RPMI7951 (cell line): ENCODE data around the gene GSDME. TPM values are rescaled to one million over a fixed set of nuclear protein-coding genes. Genes with fewer than 3 reads are reported as not detected.
A peak's percentile ranks its signal among the peaks of the same experiment; 100 is the strongest.

Source experiments
- DNase-seq: peaks from one replicate; pipeline ENCODE4 v3.0.0-alpha.2; 2012; ENCODE audit warnings: low read depth
- total RNA-seq: library from RNA; depleted of rRNA; stranded (reverse); fragments of >200 nt; shearing (Covaris generic); gene quantifications from 2 replicates; pipeline ENCODE4 v1.2.3, GENCODE V29; 2014

GSDME gene
- total RNA-seq, 1 experiment from 2014 or later = 20.2 TPM

DNA sequence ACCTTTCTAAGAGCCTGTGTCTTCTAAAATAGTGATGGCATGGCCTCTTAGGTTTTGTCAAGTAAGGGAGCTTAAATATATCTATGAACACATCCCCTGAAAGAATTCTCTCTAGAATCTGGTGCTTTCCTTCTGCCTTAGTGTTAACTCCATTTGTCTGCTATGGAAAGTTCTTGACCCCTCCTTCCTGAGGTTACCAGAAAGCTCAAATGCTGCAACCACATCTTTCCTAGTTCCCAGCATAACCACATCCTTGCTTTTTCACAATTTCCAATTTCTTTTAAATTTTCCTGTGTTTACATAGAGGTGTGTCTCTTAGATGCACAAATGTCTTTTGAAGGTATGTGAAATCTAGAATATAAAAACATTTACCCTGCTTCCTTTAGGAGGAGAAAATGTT lies 16.4 kb upstream of the GSDME start:
- DNase-seq = no peak

- DNase-seq = no peak
Observed at GRCh38 chr7:24769851-24770250, 12.6 kb upstream of the GSDME start.

DNA sequence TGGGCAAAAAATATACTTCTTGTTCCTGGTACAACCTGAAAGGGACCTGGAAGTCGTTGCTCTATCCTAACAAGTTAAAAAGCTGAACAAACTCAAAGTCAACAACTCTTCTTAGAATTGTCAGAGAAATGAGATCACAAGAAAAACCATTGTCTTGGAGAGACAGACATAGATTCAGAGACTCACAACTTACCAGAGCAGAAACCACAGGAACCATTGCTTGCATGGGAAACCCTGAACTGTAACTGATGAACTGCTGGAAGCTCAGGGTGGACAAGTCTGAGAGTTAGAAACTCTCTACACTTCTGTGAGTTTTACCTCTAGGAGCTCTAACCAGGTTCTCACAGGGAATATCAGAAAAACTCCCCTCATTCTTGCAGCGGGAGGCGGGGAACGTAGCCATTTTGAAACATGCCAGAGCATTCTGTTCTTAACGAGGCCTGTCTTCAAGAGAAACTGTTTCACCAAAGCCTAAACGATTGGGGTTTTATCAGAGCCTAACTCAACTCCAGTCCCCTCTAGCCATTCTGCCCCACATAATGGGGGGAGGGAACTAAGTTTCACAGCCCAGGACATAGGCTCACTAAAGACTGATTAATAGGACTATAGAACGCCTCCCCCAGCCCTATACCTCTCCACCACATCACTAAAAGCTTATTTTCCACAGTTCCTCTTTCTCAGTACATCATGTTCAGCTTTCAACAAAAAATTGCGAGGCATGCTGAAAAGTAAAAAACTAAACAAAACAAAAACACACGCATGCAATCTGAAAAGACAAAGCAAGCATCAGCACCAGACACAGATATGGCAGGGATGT lies 12.0 kb upstream of the GSDME start:
- no peak for DNase-seq

GRCh38 chr7:24767878-24768569 lies 10.8 kb upstream of the GSDME start:
- DNase-seq = no peak

- DNase-seq = peak; percentile 57
Observed at GRCh38 chr7:24764972-24765744, 7.9 kb upstream of the GSDME start.

DNA sequence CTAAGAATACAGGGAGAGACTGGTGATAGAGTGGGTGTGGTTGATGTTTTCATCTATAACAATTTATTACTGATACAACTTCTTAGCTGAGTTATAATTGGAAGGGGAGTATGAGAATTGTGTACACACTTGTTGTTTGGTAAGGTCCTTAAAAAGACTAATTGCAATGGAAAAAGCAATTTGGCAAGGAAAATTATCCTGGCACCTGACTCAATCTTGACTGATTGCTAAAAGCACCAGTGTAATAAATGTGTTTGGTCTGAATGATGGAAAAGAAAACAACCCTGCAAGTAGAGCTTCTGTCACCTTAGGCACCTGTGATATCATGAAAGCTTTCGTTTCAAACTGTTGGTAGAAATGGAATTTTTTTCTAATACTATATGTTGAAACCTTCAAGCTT lies 6.7 kb upstream of the GSDME start:
- no peak for DNase-seq

DNA sequence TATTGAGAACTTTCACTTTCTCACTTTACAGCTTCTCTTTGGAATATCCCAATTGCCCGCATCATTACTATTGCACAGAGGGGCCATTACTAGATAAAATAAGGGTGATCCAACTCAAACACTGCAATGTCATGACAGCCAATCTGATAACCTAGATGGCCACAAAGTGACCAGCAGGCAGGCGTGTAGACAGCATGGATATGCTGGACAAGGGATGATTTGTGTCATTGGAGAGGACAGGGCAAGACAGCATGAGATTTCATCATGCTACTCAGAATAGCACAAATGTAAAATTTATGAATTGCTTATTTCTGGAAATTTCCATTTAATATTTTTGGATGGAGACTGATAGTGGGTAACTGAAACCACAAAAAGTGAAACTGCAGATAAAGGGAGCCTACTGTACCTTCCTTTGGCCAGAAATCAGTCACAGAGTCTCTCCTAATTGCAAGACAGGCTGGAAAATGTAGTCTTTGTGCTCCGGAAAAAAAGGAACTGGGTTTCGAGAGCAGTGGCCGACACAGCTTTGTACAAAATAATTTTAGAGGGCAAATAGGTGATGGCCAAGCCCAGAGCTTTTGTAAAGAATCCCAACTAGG lies 6.1 kb upstream of the GSDME start:
- no peak for DNase-seq

GRCh38 chr7:24762771-24763170 lies 5.5 kb upstream of the GSDME start:
- DNase-seq = no peak

DNA sequence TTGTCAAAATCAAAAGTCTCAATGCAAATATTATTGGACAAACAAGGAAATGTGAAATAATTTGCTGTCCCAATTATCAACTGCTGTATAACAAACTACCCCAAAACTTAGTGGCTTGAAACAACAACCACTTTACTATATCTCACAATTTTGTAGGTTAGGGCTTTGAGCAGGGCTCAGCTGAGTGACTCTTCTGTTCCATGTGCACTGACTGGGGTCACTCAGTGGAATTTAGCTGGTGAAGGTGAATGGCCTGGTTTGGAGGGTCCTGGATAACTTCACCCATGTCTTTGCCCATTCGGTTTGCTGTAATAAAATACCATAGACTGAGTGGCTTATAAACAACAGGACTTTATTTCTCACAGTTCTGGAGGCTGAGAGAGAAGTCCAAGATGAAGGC lies 3.7 kb upstream of the GSDME start:
- no peak for DNase-seq

- DNase-seq = no peak
Observed at GRCh38 chr7:24756545-24757352, 515 bp downstream of the GSDME start.

DNA sequence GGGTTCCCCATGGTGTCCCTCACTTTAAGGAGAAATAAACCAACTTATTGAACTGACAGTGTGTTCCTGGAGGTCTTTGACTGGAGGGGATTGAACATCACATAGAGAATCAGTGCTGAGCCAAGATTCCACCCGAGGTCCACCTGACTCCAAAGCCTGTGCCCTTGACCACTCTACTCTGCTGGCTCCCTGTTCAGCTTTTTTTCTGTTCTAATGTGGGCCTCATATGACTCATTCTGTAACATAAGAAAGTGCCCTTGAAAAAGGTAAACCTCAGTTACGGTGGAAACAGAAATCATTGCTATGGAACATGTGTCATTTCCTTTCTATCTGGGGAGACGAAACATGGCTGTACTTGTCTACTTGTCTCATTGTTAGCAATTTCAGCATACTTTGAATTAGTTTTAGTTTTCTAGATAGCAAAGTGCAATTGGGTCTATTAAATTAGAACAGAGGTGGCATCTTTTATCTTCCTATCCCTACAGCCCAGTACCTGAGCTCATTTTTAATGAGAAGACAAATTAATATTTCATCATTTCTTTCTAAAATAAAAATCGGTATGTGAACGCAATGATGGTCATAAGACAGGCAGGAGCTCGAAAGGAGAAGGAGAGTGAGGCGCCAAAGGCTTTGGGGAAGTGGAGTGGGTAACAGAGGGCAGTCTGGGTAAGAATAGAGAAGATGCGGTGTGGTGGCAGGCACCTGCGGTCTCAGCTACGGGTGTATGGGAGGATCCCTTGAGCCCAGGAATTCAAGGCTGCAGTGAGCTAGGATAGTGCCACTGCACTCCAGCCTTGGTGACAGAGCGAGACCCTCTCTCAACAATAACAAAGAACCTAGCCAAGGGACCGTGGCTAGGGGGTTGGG lies 1.5 kb downstream of the GSDME start:
- peak; percentile 69 for DNase-seq

- DNase-seq = no peak
Observed at GRCh38 chr7:24754906-24755506, 2.3 kb downstream of the GSDME start.

- no peak for DNase-seq
Observed at GRCh38 chr7:24752073-24752800, 5.0 kb downstream of the GSDME start.

GRCh38 chr7:24751484-24751883 lies 5.8 kb downstream of the GSDME start:
- no peak for DNase-seq

GRCh38 chr7:24750441-24751055 lies 6.7 kb downstream of the GSDME start:
- DNase-seq = no peak

GRCh38 chr7:24748521-24748920 lies 8.7 kb downstream of the GSDME start:
- no peak for DNase-seq

DNA sequence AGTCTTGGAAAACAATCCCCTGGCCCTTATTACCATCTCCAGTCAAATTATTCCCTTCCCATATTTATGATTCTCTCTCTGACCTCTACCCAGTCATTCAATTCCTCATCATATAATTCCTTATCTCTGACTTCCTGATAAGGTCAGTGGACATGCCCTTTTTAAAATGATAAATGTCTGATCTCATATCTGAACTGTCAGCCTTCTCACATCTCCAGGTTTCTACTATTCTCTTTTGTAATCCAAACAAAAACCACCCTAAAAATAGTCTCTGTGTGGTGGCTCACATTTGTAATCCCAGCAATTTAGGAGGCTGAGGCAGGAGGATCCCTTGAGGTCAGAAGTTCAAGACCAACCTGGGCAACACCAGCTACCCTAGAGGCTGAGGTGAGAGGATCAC lies 11.9 kb downstream of the GSDME start:
- no peak for DNase-seq

DNA sequence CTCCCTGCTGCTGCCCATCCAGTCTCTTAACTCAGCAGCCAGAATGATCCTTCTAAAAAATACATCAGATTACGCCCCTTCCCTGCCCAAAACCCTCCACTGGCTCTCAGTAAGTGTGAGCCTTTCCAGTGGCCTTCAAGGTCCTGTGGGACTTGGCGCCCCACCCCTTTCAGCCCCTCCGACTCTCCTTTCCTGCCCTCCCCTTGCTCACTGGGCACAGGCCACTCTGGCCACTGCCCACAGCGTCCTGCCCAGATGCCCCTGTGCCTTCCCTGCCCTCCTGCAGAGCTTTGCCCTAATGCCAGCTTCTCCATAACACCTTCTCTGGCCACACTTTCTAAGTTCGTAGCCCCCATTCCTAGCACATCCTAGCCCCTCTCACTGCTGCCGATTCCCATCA lies 13.8 kb downstream of the GSDME start:
- no peak for DNase-seq
